ENCODE results near the gene WIF1. TPM values are rescaled to one million over a fixed set of nuclear protein-coding genes. Genes with fewer than 3 reads are reported as not detected.

WIF1 gene
- total and polyA plus RNA-seq, 2 donors (not counting 1 experiment from before 2014, with no cell fraction given), result under 0.01 to 0.02 TPM

GRCh38 chr12:65156366-65156841 lies 35.3 kb upstream of the WIF1 start:
- Histone ChIP-seq H2AFZ (ENCODE audit: low read length) (peak overlapping the region; percentile 19), H3K9ac (ENCODE audit: insufficient read depth, low read length) (no peak overlapping the region), H3K27ac (ENCODE audit: insufficient read depth, low read length) (no peak overlapping the region), H3K79me2 (ENCODE audit: control insufficient read depth, insufficient read depth, low read length) (no peaks in the 10 kb centered on the region), H3K4me1 (ENCODE audit: control insufficient read depth, extremely low read depth, insufficient read depth, low read length) (no peaks in the 10 kb centered on the region), H3K27me3 (ENCODE audit: control insufficient read depth, insufficient read depth, low read length) (peaks cover under 1% of the 10 kb centered on the region), H4K20me1 (ENCODE audit: control insufficient read depth, extremely low read depth, insufficient read depth, low read length) (no peaks in the 10 kb centered on the region), H3K36me3 (ENCODE audit: control insufficient read depth, insufficient read depth, low read length) (no peaks in the 10 kb centered on the region), H3K9me3 (ENCODE audit: control insufficient read depth, insufficient read depth, low read depth, low read length) (no peaks in the 10 kb centered on the region), H3K4me3 (replicated peaks in 1 of 4; ENCODE audit: control extremely low read depth in 1 of 4, insufficient read depth in 1 of 4, low read depth in 3 of 4, low read length in 4 of 4) (no peak overlapping the region), H3K4me2 (ENCODE audit: extremely low read depth, insufficient read depth, low read length) (no peak overlapping the region)
- TF ChIP-seq EZH2 (IDR thresholded peaks at IDR 0.05; ENCODE audit: low read length, missing control alignments), result no peak
- TF ChIP-seq, protein P1, sequence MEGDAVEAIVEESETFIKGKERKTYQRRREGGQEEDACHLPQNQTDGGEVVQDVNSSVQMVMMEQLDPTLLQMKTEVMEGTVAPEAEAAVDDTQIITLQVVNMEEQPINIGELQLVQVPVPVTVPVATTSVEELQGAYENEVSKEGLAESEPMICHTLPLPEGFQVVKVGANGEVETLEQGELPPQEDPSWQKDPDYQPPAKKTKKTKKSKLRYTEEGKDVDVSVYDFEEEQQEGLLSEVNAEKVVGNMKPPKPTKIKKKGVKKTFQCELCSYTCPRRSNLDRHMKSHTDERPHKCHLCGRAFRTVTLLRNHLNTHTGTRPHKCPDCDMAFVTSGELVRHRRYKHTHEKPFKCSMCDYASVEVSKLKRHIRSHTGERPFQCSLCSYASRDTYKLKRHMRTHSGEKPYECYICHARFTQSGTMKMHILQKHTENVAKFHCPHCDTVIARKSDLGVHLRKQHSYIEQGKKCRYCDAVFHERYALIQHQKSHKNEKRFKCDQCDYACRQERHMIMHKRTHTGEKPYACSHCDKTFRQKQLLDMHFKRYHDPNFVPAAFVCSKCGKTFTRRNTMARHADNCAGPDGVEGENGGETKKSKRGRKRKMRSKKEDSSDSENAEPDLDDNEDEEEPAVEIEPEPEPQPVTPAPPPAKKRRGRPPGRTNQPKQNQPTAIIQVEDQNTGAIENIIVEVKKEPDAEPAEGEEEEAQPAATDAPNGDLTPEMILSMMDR (conservative IDR thresholded peaks at IDR 0.05 in 1 of 2, IDR thresholded peaks at IDR 0.05 in 1 of 2; ENCODE audit: low read depth in 1 of 2, low read length in 2 of 2), result no peak
- no peak for DNase-seq (ENCODE audit: low read depth in 2 of 2)

DNA sequence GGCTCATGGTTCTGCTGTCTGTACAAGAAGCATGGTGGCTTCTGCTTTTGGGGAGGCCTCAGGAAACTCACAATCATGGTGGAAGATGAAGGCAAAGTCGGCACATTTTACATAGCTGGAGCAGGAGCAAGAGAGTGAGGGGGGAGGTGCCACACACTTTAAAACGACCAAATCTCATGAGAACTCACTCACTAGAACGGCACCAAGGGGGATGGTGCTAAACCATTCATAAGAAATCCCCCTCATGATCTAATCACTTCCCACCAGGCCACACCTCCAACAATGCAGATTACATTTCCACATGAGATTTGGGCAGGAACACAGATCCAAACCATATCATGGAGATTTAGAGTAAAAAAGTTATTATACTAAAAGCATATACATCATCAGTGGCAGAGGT lies 34.7 kb upstream of the WIF1 start:
- Histone ChIP-seq H3K9ac (ENCODE audit: insufficient read depth, low read length) (no peak overlapping the region), H2AFZ (ENCODE audit: low read length) (no peak overlapping the region), H3K4me1 (ENCODE audit: control insufficient read depth, extremely low read depth, insufficient read depth, low read length) (no peaks in the 10 kb centered on the region), H3K36me3 (ENCODE audit: control insufficient read depth, insufficient read depth, low read length) (no peaks in the 10 kb centered on the region), H3K27me3 (ENCODE audit: control insufficient read depth, insufficient read depth, low read length) (no peaks in the 10 kb centered on the region), H3K27ac (ENCODE audit: insufficient read depth, low read length) (no peak overlapping the region), H3K4me2 (ENCODE audit: extremely low read depth, insufficient read depth, low read length) (no peak overlapping the region), H4K20me1 (ENCODE audit: control insufficient read depth, extremely low read depth, insufficient read depth, low read length) (no peaks in the 10 kb centered on the region), H3K79me2 (ENCODE audit: control insufficient read depth, insufficient read depth, low read length) (no peaks in the 10 kb centered on the region), H3K4me3 (replicated peaks in 1 of 4; ENCODE audit: control extremely low read depth in 1 of 4, insufficient read depth in 1 of 4, low read depth in 3 of 4, low read length in 4 of 4) (no peak overlapping the region), H3K9me3 (ENCODE audit: control insufficient read depth, insufficient read depth, low read depth, low read length) (no peaks in the 10 kb centered on the region)
- DNase-seq (ENCODE audit: low read depth in 2 of 2), result no peak
- no peak for TF ChIP-seq EZH2 (IDR thresholded peaks at IDR 0.05; ENCODE audit: low read length, missing control alignments)
- TF ChIP-seq, protein P1 (conservative IDR thresholded peaks at IDR 0.05 in 1 of 2, IDR thresholded peaks at IDR 0.05 in 1 of 2; ENCODE audit: low read depth in 1 of 2, low read length in 2 of 2), result no peak

GRCh38 chr12:65152596-65152995 lies 31.5 kb upstream of the WIF1 start:
- Histone ChIP-seq H3K9me3 (ENCODE audit: control insufficient read depth, insufficient read depth, low read depth, low read length) (no peaks in the 10 kb centered on the region), H3K79me2 (ENCODE audit: control insufficient read depth, insufficient read depth, low read length) (no peaks in the 10 kb centered on the region), H3K4me2 (ENCODE audit: extremely low read depth, insufficient read depth, low read length) (no peak overlapping the region), H4K20me1 (ENCODE audit: control insufficient read depth, extremely low read depth, insufficient read depth, low read length) (no peaks in the 10 kb centered on the region), H3K27ac (ENCODE audit: insufficient read depth, low read length) (no peak overlapping the region), H3K27me3 (ENCODE audit: control insufficient read depth, insufficient read depth, low read length) (peaks cover 2% of the 10 kb centered on the region), H3K4me3 (replicated peaks in 1 of 4; ENCODE audit: control extremely low read depth in 1 of 4, insufficient read depth in 1 of 4, low read depth in 3 of 4, low read length in 4 of 4) (no peak overlapping the region), H3K9ac (ENCODE audit: insufficient read depth, low read length) (no peak overlapping the region), H2AFZ (ENCODE audit: low read length) (no peak overlapping the region), H3K4me1 (ENCODE audit: control insufficient read depth, extremely low read depth, insufficient read depth, low read length) (no peaks in the 10 kb centered on the region), H3K36me3 (ENCODE audit: control insufficient read depth, insufficient read depth, low read length) (no peaks in the 10 kb centered on the region)
- TF ChIP-seq, protein P1 (conservative IDR thresholded peaks at IDR 0.05 in 1 of 2, IDR thresholded peaks at IDR 0.05 in 1 of 2; ENCODE audit: low read depth in 1 of 2, low read length in 2 of 2), result no peak
- no peak for TF ChIP-seq EZH2 (IDR thresholded peaks at IDR 0.05; ENCODE audit: low read length, missing control alignments)
- peak; percentile 5 to 51 for DNase-seq (ENCODE audit: low read depth in 2 of 2)

Measured in fibroblast of lung (primary cell).